NCI-H748 (cell line): ENCODE measurements around the gene ITSN2.
A peak's percentile ranks its signal among the peaks of the same experiment; 100 is the strongest.
"Not testable (repeated sequence)": the region's sequence is repeated elsewhere in the genome, so short reads cannot be mapped to it uniquely, and the experiment has no call there.

Experiments
- DNase-seq: peaks from one replicate; lab custom pipeline; 2025; ENCODE audit not compliant: unreplicated experiment; lab: John Stamatoyannopoulos, UW

ITSN2 gene

DNA sequence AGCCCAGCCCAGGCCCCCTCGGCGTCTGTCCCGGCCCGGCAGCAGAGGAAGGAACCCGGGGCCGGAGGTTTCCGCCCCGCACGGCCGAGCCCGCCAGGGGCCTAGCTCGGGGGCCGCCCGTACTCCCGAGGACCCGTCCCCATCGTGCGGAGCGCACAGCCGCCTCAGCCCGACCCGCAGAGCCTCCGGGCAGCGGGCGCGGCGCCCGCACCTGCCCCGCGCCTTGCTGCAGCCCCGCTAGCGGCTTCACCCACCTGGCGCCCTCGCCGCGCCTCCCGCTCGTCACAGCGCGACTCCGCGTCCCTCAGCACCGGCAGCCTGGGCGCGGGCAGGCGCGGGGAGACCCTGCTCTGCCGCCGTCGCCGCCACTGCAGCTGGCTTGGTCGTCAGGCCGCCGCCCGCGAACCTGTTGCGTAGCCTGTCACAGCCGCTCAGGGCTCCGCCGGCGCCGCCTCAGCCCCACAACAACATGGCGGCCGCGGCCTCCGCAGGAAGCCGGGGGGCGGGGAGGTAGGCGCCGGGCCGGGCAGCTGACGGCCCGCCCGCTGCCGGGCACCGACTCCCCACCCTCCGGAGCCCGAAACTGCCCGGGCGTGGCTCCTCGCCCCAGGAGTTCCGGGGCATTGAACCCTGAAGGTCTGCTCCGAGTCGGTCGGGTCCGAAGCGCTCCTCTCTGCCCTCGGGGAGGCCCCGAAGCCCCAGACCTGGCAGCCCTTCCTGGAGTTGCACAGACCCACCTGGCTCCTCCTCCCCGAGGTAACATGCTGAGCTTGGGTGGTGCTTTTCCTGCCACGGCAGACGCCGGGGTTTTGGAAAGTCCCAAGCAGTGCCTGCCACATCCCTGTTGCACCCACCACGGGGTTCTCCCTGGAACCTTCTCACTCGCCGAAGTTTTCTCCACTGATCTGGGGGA, at the start of gene ITSN2:
TSS of gene ITSN2 (minus strand) at position 487 of the 913 bp plus-strand sequence. CDS start 32,454 bp downstream, outside the sequence.
- peak; percentile 85 for DNase-seq

DNA sequence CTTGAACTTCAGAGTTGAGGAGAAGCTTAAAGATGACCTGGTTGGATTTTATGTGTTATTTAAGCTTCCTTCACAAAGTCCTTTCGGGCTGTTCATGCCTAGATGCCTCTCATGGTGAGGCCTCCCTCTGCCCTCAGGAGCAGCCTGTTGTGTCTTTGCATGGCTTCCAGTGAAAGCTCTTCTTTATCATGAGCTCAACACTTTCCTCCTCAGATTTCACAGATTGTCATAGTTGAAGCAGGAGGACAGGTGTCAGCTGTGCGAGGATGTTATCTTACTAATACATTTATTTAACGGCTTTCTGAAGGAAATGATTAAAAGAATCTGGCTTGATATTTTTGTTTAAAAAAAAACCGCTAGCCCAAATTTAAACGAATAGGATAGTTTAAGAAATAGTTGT, 48.8 kb upstream of the ITSN2 start:
- no peak for DNase-seq

- DNase-seq = not testable (repeated sequence)
Observed at GRCh38 chr2:24408704-24409103, 48.4 kb upstream of the ITSN2 start.

- no peak for DNase-seq
Observed at GRCh38 chr2:24404491-24404921, 44.2 kb upstream of the ITSN2 start.

GRCh38 chr2:24403832-24404212, 43.5 kb upstream of the ITSN2 start:
- DNase-seq = no peak

DNA sequence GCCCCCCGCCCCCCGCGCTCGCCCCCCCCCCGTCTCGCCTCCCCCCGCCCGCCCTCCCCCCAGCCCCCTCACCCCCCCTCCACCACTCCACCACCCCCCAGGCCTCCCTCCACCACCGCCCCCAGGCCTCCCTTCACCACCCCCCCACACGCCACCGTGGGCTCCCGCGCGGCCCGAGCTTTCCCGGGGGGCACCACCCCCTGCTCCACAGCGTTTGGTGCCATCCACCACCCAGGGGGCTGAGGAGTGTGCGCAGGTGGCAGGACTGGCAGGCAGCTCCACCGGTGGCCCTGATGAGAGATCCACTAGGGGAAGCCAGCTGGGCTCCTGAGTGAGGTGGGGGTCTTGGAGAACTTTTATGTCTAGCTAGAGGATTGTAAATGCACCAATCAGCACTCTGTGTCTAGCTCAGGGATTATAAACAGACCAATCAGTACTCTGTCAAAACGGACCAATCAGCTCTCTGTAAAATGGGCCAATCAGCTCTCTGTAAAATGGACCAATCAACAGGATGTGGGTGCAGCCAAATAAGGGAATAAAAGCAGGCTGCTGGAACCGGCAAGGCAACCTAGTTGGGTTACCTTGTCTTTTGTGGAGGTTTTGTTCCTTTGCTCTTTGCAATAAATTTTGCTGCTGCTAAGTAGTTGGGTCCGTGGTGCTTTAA, 43.0 kb upstream of the ITSN2 start:
- no peak for DNase-seq

GRCh38 chr2:24402242-24403097, 42.1 kb upstream of the ITSN2 start:
- no peak for DNase-seq

- peak; percentile 86 for DNase-seq
Observed at GRCh38 chr2:24400207-24400907, 40.0 kb upstream of the ITSN2 start.

- peak; percentile 91 for DNase-seq
Observed at GRCh38 chr2:24399434-24400206, 39.3 kb upstream of the ITSN2 start.

DNA sequence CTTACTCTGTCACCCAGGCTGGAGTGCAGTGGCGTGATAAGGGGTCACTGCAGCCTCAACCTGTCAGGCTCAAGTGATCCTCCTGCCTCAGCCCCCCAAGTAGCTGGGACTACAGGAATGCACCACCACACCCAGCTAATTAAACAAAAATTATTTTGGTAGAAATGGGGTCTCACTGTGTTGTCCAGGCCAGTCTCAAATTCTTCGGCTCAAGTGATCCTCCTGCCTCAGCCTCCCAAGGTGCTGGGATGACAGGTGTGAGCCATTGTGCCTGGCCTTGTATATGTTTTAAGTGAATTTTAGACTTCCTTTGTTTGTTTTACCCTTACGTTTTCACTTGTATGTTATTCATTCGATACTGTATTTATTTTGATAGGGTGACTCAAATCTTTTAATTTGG, 34.7 kb upstream of the ITSN2 start:
- DNase-seq = no peak

DNA sequence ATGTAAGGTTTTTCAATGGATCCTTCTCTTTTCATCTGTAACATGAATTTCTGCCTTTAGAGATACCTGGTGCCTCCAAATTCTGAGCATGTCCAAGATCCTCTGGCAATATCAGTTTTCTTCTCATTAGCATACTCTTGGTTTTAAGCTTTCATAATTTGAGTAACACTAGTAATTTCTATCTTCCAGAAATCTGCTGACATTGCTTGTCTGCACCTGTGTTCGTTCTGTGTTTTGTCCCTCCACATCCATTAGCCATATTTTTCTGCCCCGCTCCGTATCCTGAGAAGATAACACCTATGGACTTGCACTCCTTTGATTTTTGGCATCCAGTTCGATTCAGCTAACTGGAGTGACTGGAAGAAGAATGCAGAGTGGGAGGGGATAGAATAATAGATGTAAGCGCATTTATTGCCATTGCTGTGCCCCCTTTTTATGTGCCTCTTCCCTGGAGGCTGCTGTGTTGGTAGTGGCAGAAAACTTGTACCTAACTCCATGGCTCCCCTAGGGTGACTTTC, 32.3 kb upstream of the ITSN2 start:
- DNase-seq = no peak

DNA sequence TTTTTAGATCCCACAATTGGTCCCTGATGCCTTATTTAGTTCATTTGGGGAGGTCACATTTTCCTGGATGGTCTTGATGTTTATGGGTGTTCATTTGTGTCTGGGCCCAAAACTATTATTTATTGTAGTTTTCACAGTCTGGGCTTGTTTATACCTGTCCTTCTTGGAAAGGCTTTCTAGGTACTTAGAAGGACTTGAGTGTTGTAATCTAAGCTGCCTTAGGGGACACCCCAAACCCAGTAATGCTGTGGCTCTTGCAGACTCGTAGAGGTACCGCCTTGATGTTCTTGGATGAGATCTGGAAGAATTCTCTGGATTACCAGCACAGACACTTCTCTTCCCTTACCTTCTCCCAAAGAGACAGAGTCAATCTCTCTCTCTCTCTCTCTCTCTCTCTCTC, 25.0 kb upstream of the ITSN2 start:
- DNase-seq = no peak

DNA sequence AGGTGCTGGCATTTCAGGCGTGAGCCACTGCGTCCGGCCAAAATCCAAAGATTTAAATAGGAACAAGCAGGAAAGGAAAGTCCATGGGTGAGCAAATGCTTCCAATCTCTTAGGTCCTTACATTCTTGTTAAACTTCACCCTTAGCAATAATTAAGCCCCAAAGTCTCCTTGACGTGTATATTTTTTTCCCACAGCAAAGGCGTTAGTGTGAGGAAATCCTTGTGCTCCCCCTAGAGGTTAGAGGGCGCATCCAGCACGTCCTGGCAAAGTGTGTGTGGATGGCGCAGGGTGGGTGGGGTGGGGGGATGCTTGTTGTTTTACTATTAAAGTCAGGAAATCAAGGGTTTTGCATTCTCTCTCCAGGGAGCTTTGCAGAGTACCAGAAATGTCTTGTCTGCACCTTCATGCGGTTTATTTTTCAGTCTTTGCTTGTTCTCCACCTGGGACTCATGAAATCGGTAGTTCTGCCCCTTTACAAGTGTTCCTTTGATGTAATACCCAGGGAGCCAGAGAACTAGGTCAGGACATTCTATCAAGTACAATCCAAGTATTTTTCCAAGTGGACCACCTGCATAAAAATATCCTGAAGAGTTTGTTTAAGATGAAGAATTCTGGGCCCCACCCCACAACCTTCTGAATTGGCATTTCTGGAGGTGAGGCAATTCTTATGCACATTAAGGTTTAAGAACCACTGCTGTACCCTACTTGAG, 22.2 kb upstream of the ITSN2 start:
- peak; percentile 82 for DNase-seq

DNA sequence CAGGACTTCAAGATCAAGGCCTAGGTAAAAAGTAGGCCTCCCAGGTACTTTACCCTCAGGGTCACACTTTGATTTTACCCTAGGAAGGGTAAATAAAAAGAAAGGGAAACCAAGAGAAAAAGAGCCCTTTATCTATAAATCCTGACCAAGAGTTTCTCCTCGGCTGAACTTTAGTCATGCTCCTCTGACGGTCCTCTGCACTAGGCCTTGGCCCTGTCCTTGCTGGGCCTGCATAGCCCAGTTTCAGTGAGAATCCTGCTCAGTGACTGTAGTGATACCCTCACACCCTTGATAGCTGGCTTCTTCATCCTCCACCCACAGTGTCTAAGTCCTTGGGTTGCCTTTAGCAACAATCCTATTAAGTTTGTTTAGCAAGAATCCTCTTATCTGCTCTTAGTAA, 20.5 kb upstream of the ITSN2 start:
- peak; percentile 26 for DNase-seq

DNA sequence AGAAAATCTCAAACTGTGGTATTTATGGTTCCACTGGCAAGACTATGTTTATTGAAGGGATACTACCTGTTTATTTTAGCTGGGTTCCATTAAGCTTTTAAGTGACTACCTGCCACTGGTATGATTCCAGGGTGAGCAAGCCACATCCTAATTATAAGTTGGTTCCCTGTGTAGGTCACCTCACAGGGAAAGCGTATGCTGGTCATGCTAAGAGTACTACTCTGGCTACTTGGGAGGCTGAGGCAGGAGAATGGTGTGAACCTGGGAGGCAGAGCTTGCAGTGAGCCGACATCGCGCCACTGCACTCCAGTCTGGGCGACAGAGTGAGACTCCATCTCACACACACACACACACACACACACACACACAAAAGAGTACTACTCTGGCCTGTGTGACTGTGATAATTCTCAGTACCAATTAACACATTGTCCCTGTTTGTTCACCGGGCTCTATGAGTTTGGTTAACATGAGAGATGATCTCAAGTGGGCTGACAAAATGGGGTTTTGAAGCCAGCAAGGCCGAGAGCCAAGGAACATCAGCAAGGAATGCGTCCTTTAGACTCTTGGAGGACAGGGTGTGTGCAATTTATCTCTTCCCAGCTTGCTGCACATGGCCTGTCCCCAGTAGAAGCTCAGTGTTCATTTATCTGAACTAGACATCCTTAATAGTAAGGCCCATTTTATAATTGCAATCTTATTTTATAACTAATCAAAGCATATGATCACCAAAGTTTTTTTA, 15.2 kb upstream of the ITSN2 start:
- peak; percentile 34 for DNase-seq

DNA sequence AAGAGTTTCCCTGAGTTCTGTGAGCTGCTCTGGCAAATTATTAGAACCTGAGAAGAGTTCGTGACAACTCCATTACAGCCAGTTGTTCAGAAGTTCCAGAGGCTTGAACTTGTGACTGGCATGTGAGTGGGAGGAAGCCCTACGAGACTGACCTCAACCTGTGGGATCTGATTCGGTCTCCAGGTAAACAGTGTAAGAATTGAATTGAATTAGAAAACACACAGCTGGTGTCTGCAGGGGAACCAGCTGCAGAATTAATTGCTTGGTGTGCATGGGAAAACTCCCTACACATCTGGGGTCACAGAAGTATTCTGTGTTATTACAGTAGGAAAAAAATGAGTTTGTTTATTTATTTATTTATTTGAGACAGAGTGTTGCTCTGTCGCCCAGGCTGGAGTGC, 14.0 kb upstream of the ITSN2 start:
- DNase-seq = peak; percentile 51

- DNase-seq = no peak
Observed at GRCh38 chr2:24372033-24372432, 11.7 kb upstream of the ITSN2 start.

DNA sequence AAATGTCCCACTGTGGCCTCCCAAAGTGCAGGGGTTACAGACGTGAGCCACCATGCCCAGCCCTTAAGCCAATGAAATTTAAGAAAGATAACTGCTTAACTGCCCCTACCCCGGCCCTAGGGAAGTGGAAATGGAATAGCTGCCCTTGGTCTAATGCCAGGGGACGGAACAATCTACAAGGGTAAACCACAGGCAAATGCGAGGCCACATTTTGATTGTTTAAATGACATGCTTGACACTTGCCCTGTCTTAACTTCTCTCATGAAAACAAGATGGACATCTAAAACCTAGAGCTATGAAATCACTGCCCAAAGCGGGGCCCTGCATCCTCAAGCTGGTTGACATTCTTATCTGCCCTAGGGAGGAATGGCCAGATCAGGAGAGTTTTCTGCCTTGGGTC, 5.5 kb upstream of the ITSN2 start:
- no peak for DNase-seq
